Stomach (tissue), 4 donors: ENCODE data around the gene AMY2B.

Experiments used
- CTCF ChIP-seq, 7 experiments: fragments of 450-650 bp in 4 of 7; fragments of 200-600 bp in 3 of 7; sonication (generic) in 3 of 7; IDR thresholded peaks; one replicate each; pipeline ENCODE4 v1.5.1; 2016 to 2019; ENCODE audit warnings: antibody characterized with exemption in 7 of 7, control low read depth in 2 of 7, mild to moderate bottlenecking in 1 of 7
- EP300 ChIP-seq: sonication (generic); formaldehyde crosslinking; IDR thresholded peaks from one replicate; pipeline ENCODE4 v1.6.1; 2017; ENCODE audit warnings: antibody characterized with exemption
- POLR2A ChIP-seq, 4 donors: fragments of 450-650 bp; IDR thresholded peaks; one replicate each; pipeline ENCODE4 v1.6.1; 2016; ENCODE audit warnings: antibody characterized with exemption in 4 of 4, control low read depth in 2 of 4, mild to moderate bottlenecking in 1 of 4, moderate library complexity in 1 of 4

GRCh38 chr1:103527331-103527730 is 44.1 kb upstream of the AMY2B start:
- no peak for TF ChIP-seq CTCF (IDR thresholded peaks at IDR 0.05)
- no peak for TF ChIP-seq EP300
- TF ChIP-seq POLR2A (IDR thresholded peaks at IDR 0.05) = no peak
